ENCODE data around the gene RAPGEF1. TPM values are rescaled to one million over a fixed set of nuclear protein-coding genes. Genes with fewer than 3 reads are reported as not detected.

The RAPGEF1 gene
- total and polyA plus RNA-seq, 9 of the 15 experiments (the other 6 are each of a cell fraction or from before 2014, with no cell fraction given), result 0.06 to 44.1 (median 19.9) TPM

- no peak overlapping the region for H3K4me2 ChIP-seq (ENCODE audit: insufficient read depth, low read length)
- no peak overlapping the region for H3K4me3 ChIP-seq
- H3K9ac ChIP-seq (ENCODE audit: insufficient read depth in 1 of 2, low read depth in 2 of 2, low read length in 2 of 2), result peak overlapping the region in 1 of 2 experiments; percentile 17; a peak in 1 of 4 replicates
- no peak overlapping the region for H2AFZ ChIP-seq (ENCODE audit: low read depth, low read length)
- CTCF ChIA-PET (ENCODE audit: low intra/inter-chr PET ratio), result no interaction called here
- H3K27me3 ChIP-seq (ENCODE audit: control insufficient read depth in 2 of 2, insufficient read depth in 2 of 2, low read length in 2 of 2), result no peaks in the 10 kb centered on the region
- FAIRE-seq (no peak), DNase-seq (ENCODE audit: extremely low read depth in 1 of 4, low spot score in 3 of 4) (no peak), ATAC-seq (no peak)
- in situ Hi-C loops (cut with MboI), result no loop called here
- no peaks in the 10 kb centered on the region for H3K9me1 ChIP-seq (ENCODE audit: control insufficient read depth, insufficient read depth, low read length)
- H4K20me1 ChIP-seq (replicated peaks; ENCODE audit: control insufficient read depth, insufficient read depth, low read length), result no peaks in the 10 kb centered on the region
- WGBS (ENCODE audit: insufficient coverage, low coverage, missing lambda C conversion rate), result 83% methylated on average over 20 of the region's 27 CpGs
- no peak overlapping the region for H3K27ac ChIP-seq (ENCODE audit: extremely low read depth, low read depth, low read length)
- intact Hi-C loops (cut with micrococcal nuclease), result no loop called here
- BruUV-seq (replicated peaks), result no TSS peak
- H3K79me2 ChIP-seq (ENCODE audit: control insufficient read depth, insufficient read depth, low read length), result no peaks in the 10 kb centered on the region
- no peak for TF ChIP-seq RBM34 (IDR thresholded peaks at IDR 0.05; ENCODE audit: borderline replicate concordance, insufficient read depth, low read length)
- no peak for TF ChIP-seq GATAD2A (IDR thresholded peaks at IDR 0.05)
- TF ChIP-seq, protein P1, sequence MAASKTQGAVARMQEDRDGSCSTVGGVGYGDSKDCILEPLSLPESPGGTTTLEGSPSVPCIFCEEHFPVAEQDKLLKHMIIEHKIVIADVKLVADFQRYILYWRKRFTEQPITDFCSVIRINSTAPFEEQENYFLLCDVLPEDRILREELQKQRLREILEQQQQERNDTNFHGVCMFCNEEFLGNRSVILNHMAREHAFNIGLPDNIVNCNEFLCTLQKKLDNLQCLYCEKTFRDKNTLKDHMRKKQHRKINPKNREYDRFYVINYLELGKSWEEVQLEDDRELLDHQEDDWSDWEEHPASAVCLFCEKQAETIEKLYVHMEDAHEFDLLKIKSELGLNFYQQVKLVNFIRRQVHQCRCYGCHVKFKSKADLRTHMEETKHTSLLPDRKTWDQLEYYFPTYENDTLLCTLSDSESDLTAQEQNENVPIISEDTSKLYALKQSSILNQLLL (CRISPR knock-in tag; IDR thresholded peaks at IDR 0.05; ENCODE audit: borderline replicate concordance), result no peak
- TF ChIP-seq NFXL1 (CRISPR knock-in tag; IDR thresholded peaks at IDR 0.05), result no peak
- no peak for TF ChIP-seq ZNF584 (CRISPR knock-in tag; IDR thresholded peaks at IDR 0.05; ENCODE audit: low read depth)
- no peak for TF ChIP-seq THAP12 (CRISPR knock-in tag; IDR thresholded peaks at IDR 0.05)
- TF ChIP-seq, protein P2, sequence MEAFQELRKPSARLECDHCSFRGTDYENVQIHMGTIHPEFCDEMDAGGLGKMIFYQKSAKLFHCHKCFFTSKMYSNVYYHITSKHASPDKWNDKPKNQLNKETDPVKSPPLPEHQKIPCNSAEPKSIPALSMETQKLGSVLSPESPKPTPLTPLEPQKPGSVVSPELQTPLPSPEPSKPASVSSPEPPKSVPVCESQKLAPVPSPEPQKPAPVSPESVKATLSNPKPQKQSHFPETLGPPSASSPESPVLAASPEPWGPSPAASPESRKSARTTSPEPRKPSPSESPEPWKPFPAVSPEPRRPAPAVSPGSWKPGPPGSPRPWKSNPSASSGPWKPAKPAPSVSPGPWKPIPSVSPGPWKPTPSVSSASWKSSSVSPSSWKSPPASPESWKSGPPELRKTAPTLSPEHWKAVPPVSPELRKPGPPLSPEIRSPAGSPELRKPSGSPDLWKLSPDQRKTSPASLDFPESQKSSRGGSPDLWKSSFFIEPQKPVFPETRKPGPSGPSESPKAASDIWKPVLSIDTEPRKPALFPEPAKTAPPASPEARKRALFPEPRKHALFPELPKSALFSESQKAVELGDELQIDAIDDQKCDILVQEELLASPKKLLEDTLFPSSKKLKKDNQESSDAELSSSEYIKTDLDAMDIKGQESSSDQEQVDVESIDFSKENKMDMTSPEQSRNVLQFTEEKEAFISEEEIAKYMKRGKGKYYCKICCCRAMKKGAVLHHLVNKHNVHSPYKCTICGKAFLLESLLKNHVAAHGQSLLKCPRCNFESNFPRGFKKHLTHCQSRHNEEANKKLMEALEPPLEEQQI (IDR thresholded peaks at IDR 0.05), result no peak
- no peak for TF ChIP-seq ZBTB33 (CRISPR knock-in tag; IDR thresholded peaks at IDR 0.05)
- TF ChIP-seq MYBL2 (IDR thresholded peaks at IDR 0.05; ENCODE audit: low read depth), result no peak
- TF ChIP-seq MYBL2 (CRISPR knock-in tag; IDR thresholded peaks at IDR 0.05; ENCODE audit: borderline replicate concordance), result no peak
- TF ChIP-seq KLF6 (CRISPR knock-in tag; IDR thresholded peaks at IDR 0.05; ENCODE audit: borderline replicate concordance), result no peak
- TF ChIP-seq ZNF699 (CRISPR knock-in tag; IDR thresholded peaks at IDR 0.05; ENCODE audit: insufficient replicate concordance), result no peak
- no peak for TF ChIP-seq MAFF (IDR thresholded peaks at IDR 0.05; ENCODE audit: low read length)
- POLR2A ChIA-PET, result no interaction called here
- H3K36me3 ChIP-seq (ENCODE audit: control insufficient read depth, insufficient read depth, low read length), result peaks cover 38% of the 10 kb centered on the region; the same call in 2 of the 3 replicates
- H3K9me3 ChIP-seq (replicated peaks; ENCODE audit: control insufficient read depth, insufficient read depth, low read depth, low read length), result no peaks in the 10 kb centered on the region
- H3K4me1 ChIP-seq (replicated peaks in 1 of 2; ENCODE audit: control insufficient read depth in 2 of 2, insufficient read depth in 2 of 2, low read length in 2 of 2), result peaks cover 0 to 9% of the 10 kb centered on the region in 2 experiments; a peak in 1 of 5 replicates
Measured at GRCh38 chr9:131582466-131583336, 157.2 kb downstream of the RAPGEF1 start.
